Stimulated activated CD8-positive, alpha-beta memory T cell treated with anti-CD3 and anti-CD28 coated beads, Interleukin-7, amount 100 ng/mL, for 1 hour (primary cell): Measurements from ENCODE around the gene SLC49A3.
"Not testable (repeated sequence)": the region's sequence is repeated elsewhere in the genome, so short reads cannot be mapped to it uniquely, and the experiment has no call there.

ENCODE experiments used
- DNase-seq, 2 donors: peaks; one replicate each; pipeline ENCODE4 v3.0.0-alpha.2; 2020; ENCODE audit warnings: low read depth in 2 of 2

The SLC49A3 gene

GRCh38 chr4:703336-704197 is 14.6 kb upstream of the SLC49A3 start:
- no peak for DNase-seq

GRCh38 chr4:702618-703048 is 13.7 kb upstream of the SLC49A3 start:
- DNase-seq = no peak

- no peak for DNase-seq
Observed at GRCh38 chr4:700587-701264, 11.8 kb upstream of the SLC49A3 start.

- DNase-seq = no peak
Observed at GRCh38 chr4:699816-700580, 11.0 kb upstream of the SLC49A3 start.

- DNase-seq = not testable (repeated sequence)
Observed at GRCh38 chr4:694341-694940, 5.5 kb upstream of the SLC49A3 start.

- no peak for DNase-seq
Observed at GRCh38 chr4:692771-693554, 4.0 kb upstream of the SLC49A3 start.

- DNase-seq = no peak
Observed at GRCh38 chr4:689723-690122, 772 bp upstream of the SLC49A3 start.

- DNase-seq = no peak
Observed at GRCh38 chr4:687971-688853, 739 bp downstream of the SLC49A3 start.

- no peak for DNase-seq
Observed at GRCh38 chr4:687048-687970, 1.6 kb downstream of the SLC49A3 start.

GRCh38 chr4:686413-687040 is 2.4 kb downstream of the SLC49A3 start:
- DNase-seq = no peak

- no peak for DNase-seq
Observed at GRCh38 chr4:685679-686412, 3.1 kb downstream of the SLC49A3 start.

- no peak for DNase-seq
Observed at GRCh38 chr4:684623-685327, 4.2 kb downstream of the SLC49A3 start.

- DNase-seq = no peak
Observed at GRCh38 chr4:683982-684622, 4.8 kb downstream of the SLC49A3 start.

GRCh38 chr4:683247-683897 is 5.6 kb downstream of the SLC49A3 start:
- DNase-seq = no peak

- no peak for DNase-seq
Observed at GRCh38 chr4:682490-683172, 6.3 kb downstream of the SLC49A3 start.
